ENCODE measurements around the gene TRAPPC6A. TPM values are rescaled to one million over a fixed set of nuclear protein-coding genes. Genes with fewer than 3 reads are reported as not detected.
A peak's percentile ranks its signal among the peaks of the same experiment; 100 is the strongest.

The TRAPPC6A gene
- total and polyA plus RNA-seq, 9 of the 15 experiments (the other 6 are each of a cell fraction or from before 2014, with no cell fraction given), result 0.82 to 23.6 (median 11.6) TPM

GRCh38 chr19:45125975-45126493 is 52.0 kb downstream of the TRAPPC6A start (continued):
- peak; percentile 17 for TF ChIP-seq HMGN3 (IDR thresholded peaks at IDR 0.05; ENCODE audit: borderline replicate concordance, extremely low read depth, insufficient read length, low read depth, low read length)
- peak; percentile 17; the same call in 1 of the 2 replicates for TF ChIP-seq CC2D1A (IDR thresholded peaks at IDR 0.05)
- no peak for TF ChIP-seq ATF4 (CRISPR knock-in tag; IDR thresholded peaks at IDR 0.05)
- TF ChIP-seq CREB1 (IDR thresholded peaks at IDR 0.05), result no peak
- no peak for TF ChIP-seq CREB1 (CRISPR knock-in tag; IDR thresholded peaks at IDR 0.05)
- TF ChIP-seq L3MBTL2 (IDR thresholded peaks at IDR 0.05), result 0 out of 2 replicates have a peak, but pooled peaks have one; percentile 40
- no peak for TF ChIP-seq ARID2 (IDR thresholded peaks at IDR 0.05)
- peak; percentile 72 for TF ChIP-seq MYC (IDR thresholded peaks at IDR 0.05; ENCODE audit: low read depth, low read length)
- no peak for TF ChIP-seq MYC (CRISPR knock-in tag; IDR thresholded peaks at IDR 0.05; ENCODE audit: borderline replicate concordance, low read depth)
- TF ChIP-seq FOXJ2 (tag; IDR thresholded peaks at IDR 0.05), result no peak
- peak; percentile 55; the same call in 1 of the 2 replicates for TF ChIP-seq ZNF740 (CRISPR knock-in tag; IDR thresholded peaks at IDR 0.05)
- TF ChIP-seq ZNF740 (tag; IDR thresholded peaks at IDR 0.05), result no peak
- no peak for TF ChIP-seq MTF1 (CRISPR knock-in tag; IDR thresholded peaks at IDR 0.05; ENCODE audit: borderline replicate concordance)
- no peak for TF ChIP-seq MAFG (tag; conservative IDR thresholded peaks at IDR 0.05)
- TF ChIP-seq TFAP4 (CRISPR knock-in tag; IDR thresholded peaks at IDR 0.05; ENCODE audit: borderline replicate concordance), result peak; percentile 28; the same call in 1 of the 2 replicates
- TF ChIP-seq MYNN (IDR thresholded peaks at IDR 0.05), result peak; percentile 54; the same call in 1 of the 2 replicates
- no peak for TF ChIP-seq MYNN (CRISPR knock-in tag; IDR thresholded peaks at IDR 0.05)
- no peak for TF ChIP-seq IRF1 (CRISPR knock-in tag; IDR thresholded peaks at IDR 0.05; ENCODE audit: borderline replicate concordance)
- TF ChIP-seq ZBTB34 (CRISPR knock-in tag; IDR thresholded peaks at IDR 0.05), result no peak
- TF ChIP-seq SMC3 (conservative IDR thresholded peaks at IDR 0.05; ENCODE audit: insufficient read depth, low read depth, low read length), result peak; percentile 83
- no peak for TF ChIP-seq TAF7 (tag; IDR thresholded peaks at IDR 0.05)
- TF ChIP-seq ILK (tag; IDR thresholded peaks at IDR 0.05; ENCODE audit: borderline replicate concordance, low read depth), result no peak
- TF ChIP-seq HDAC1 (IDR thresholded peaks at IDR 0.05), result peak in 1 of 2 experiments; percentile 35; a peak in 1 of 4 replicates
- no peak for TF ChIP-seq TEAD4 (IDR thresholded peaks at IDR 0.05; ENCODE audit: low read length)
- TF ChIP-seq TEAD4 (CRISPR knock-in tag; IDR thresholded peaks at IDR 0.05; ENCODE audit: borderline replicate concordance), result no peak

Measured in K562 (cell line).